GM13977 (cell line): ENCODE results near the gene OR8S1.

ENCODE experiments used
- DNase-seq: peaks from one replicate; pipeline ENCODE4 v3.0.0; 2012; ENCODE audit warnings: low spot score
- CTCF ChIP-seq: IDR thresholded peaks from 2 replicates; pipeline ENCODE4 v1.5.1; 2012; ENCODE audit warnings: mild to moderate bottlenecking, control low read depth; ENCODE audit not compliant: insufficient read depth; ENCODE audit errors: extremely low read depth, missing control alignments
- in situ Hi-C: fragments of 300-500 bp; cut with MboI; formaldehyde crosslinking; loops from one replicate; pipeline ENCODE4 v1.12.0; 2022; ENCODE audit warnings: low sequenced_read_pairs, low pct_unique_long_range_greater_than_20kb, mixed read lengths, inconsistent platforms; ENCODE audit not compliant: unreplicated experiment

Gene OR8S1

GRCh38 chr12:48567731-48568130 is 42.3 kb downstream of the OR8S1 start:
- DNase-seq, result no peak
- TF ChIP-seq CTCF, result no peak
- in situ Hi-C loops, result no loop called here

- no peak for DNase-seq
- TF ChIP-seq CTCF, result no peak
- in situ Hi-C loops, result no loop called here
These were observed 44.5 kb downstream of the OR8S1 start, which contains the start of gene LALBA for GRCh38 chr12:48569946-48570345. Gene LALBA, minus strand, starts transcription at chr12:48570046. Its CDS starts 26 bp downstream, at chr12:48570020.

GRCh38 chr12:48572326-48572725 is 46.9 kb downstream of the OR8S1 start:
- no peak for DNase-seq
- in situ Hi-C loops, result no loop called here
- no peak for TF ChIP-seq CTCF
